ENCODE measurements around the gene SALL4. TPM values are rescaled to one million over a fixed set of nuclear protein-coding genes. Genes with fewer than 3 reads are reported as not detected.
A peak's percentile ranks its signal among the peaks of the same experiment; 100 is the strongest.

SALL4 gene
- total RNA-seq, 1 experiment from 2014 or later: 0.49 TPM

DNA sequence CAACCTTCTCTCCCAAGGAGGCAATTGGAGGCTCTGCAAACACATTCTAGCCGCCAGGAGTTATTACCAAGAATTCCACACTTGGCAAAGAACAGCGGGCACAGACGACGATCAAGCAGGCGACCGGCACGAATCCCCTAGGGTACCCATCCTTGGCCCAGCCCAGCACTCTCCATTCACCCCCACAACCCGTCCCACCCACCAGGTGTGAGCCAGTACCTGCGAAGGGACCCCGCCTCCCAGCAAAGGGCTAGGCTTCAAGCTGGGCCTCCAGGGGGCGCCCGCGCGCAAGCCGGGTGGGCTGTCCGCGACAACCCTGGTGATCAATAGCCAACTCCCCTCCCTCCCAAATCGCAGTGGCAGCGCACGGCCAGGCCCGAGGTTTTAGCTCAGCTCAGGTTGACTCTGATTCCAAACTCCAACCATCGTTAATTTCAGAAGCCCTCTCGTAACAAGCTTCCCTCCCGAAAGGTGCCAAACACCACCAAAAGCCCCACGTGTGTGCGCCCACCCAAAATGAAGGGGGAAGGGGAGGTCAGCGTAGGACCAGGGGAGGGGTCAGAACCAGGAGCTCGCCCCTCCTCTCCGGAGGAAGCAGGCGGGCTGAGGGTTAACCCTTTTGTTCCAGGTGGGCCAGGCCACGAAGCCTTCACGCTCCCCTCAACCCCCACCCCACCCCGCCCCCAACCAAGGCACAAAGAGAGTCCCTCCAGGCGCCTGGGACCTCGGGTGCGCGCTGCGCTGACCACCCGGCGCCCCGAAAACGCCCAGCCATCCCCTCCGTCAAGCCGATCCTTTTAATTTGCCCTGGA lies 2.1 kb downstream of the SALL4 start:
- intact Hi-C loops (cut with micrococcal nuclease): loop anchor here (1.0 to 5.0 kb wide), 4 partner anchors 161 to 283 kb away; no protein-coding TSS in a partner anchor
- no peaks in the 10 kb centered on the region for H3K36me3 Mint-ChIP-seq (ENCODE audit: insufficient read depth, unreplicated experiment)
- H3K4me1 Mint-ChIP-seq (ENCODE audit: insufficient read depth, unreplicated experiment): no peaks in the 10 kb centered on the region
- TF ChIP-seq, protein P1, sequence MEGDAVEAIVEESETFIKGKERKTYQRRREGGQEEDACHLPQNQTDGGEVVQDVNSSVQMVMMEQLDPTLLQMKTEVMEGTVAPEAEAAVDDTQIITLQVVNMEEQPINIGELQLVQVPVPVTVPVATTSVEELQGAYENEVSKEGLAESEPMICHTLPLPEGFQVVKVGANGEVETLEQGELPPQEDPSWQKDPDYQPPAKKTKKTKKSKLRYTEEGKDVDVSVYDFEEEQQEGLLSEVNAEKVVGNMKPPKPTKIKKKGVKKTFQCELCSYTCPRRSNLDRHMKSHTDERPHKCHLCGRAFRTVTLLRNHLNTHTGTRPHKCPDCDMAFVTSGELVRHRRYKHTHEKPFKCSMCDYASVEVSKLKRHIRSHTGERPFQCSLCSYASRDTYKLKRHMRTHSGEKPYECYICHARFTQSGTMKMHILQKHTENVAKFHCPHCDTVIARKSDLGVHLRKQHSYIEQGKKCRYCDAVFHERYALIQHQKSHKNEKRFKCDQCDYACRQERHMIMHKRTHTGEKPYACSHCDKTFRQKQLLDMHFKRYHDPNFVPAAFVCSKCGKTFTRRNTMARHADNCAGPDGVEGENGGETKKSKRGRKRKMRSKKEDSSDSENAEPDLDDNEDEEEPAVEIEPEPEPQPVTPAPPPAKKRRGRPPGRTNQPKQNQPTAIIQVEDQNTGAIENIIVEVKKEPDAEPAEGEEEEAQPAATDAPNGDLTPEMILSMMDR (IDR thresholded peaks at IDR 0.05; ENCODE audit: unreplicated experiment): peak; percentile 82
- no peaks in the 10 kb centered on the region for H3K27me3 Mint-ChIP-seq (ENCODE audit: insufficient read depth, unreplicated experiment)
- BruUV-seq (replicated peaks): no TSS peak
- POLR2A ChIA-PET: interaction anchor here (0.6 to 1.4 kb wide), 7 partner anchors 8 to 291 kb away, joined by 3 to 8 read pairs (median 3); no protein-coding TSS in a partner anchor
- H3K9me3 Mint-ChIP-seq (ENCODE audit: unreplicated experiment): no peaks in the 10 kb centered on the region
- CTCF ChIA-PET: interaction anchor here (0.6 to 5.2 kb wide), 57 partner anchors 9 to 1268 kb away, joined by 3 to 97 read pairs (median 4); no protein-coding TSS in a partner anchor
- H3K4me3 Mint-ChIP-seq (ENCODE audit: unreplicated experiment): peak overlapping the region; percentile 63
- peak; percentile 59 for DNase-seq (ENCODE audit: unreplicated experiment)
- H3K27ac Mint-ChIP-seq (ENCODE audit: low read depth, unreplicated experiment): no peak overlapping the region

DNA sequence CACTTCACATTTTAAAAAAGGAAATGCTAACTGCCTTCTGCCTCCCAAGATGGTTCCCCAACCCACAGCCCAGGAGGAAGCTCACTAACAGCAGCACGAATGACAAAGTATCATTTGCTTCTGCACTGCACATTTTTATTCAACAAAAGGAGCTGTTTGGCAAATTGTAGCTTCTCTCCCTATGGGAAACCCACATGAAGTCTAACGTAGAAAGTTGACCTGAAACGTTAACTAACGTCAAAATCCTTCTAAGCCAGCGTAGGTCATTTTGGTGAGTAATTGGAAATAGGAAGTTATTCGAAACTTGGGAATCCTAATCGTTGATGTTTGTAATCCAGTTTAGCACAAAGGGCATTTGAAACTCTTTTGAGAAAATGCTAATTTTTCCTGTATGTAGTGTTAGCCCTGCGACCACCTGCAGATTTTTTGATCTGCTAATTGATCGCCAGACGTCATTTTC lies 2.9 kb downstream of the SALL4 start:
- H3K4me1 Mint-ChIP-seq (ENCODE audit: insufficient read depth, unreplicated experiment): no peaks in the 10 kb centered on the region
- no TSS peak for BruUV-seq (replicated peaks)
- CTCF ChIA-PET: interaction anchor here (0.6 to 5.2 kb wide), 47 partner anchors 10 to 1269 kb away, joined by 3 to 97 read pairs (median 4); no protein-coding TSS in a partner anchor
- no peak overlapping the region for H3K27ac Mint-ChIP-seq (ENCODE audit: low read depth, unreplicated experiment)
- no peaks in the 10 kb centered on the region for H3K27me3 Mint-ChIP-seq (ENCODE audit: insufficient read depth, unreplicated experiment)
- H3K9me3 Mint-ChIP-seq (ENCODE audit: unreplicated experiment): no peaks in the 10 kb centered on the region
- H3K36me3 Mint-ChIP-seq (ENCODE audit: insufficient read depth, unreplicated experiment): no peaks in the 10 kb centered on the region
- POLR2A ChIA-PET: interaction anchor here (0.5 to 1.4 kb wide), 8 partner anchors 9 to 859 kb away, joined by 3 to 8 read pairs (median 3); no protein-coding TSS in a partner anchor
- TF ChIP-seq, protein P1 (IDR thresholded peaks at IDR 0.05; ENCODE audit: unreplicated experiment): no peak
- intact Hi-C loops (cut with micrococcal nuclease): no loop called here
- H3K4me3 Mint-ChIP-seq (ENCODE audit: unreplicated experiment): no peak overlapping the region
- DNase-seq (ENCODE audit: unreplicated experiment): no peak

DNA sequence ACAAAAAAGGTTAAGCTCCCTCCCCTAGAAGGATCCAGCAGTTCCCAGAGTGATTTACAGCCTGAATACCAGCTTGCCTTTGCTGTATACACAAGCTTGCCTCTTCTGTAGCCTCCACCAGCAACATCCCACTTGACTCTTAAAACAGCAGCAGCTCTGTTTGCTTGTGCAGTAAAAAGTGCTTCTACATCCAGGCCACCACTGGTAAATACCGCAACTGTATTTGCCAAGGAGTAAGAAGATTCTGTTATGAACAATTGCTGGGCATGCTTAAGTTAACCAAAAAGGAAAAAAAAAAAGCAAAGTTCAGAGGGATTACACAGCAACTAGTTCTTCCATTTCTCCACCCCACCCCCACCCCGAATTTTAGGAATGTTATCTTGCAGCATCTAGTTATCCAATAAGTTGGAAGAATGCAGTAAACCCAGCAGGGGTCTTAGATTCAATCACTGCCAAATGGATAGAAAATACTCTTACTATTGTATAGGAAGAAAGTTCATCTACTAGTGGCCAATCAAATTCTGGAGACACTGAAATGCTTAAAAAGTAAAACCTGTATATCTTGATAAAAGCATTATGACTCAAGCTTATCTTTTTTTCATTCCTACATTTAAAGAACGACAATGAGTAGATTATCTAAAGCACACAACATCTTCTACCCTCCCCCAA lies 4.8 kb downstream of the SALL4 start:
- Mint-ChIP-seq H3K36me3 (ENCODE audit: insufficient read depth, unreplicated experiment) (no peaks in the 10 kb centered on the region), H3K4me3 (ENCODE audit: unreplicated experiment) (no peak overlapping the region), H3K9me3 (ENCODE audit: unreplicated experiment) (no peaks in the 10 kb centered on the region), H3K27ac (ENCODE audit: low read depth, unreplicated experiment) (no peak overlapping the region), H3K27me3 (ENCODE audit: insufficient read depth, unreplicated experiment) (no peaks in the 10 kb centered on the region), H3K4me1 (ENCODE audit: insufficient read depth, unreplicated experiment) (no peaks in the 10 kb centered on the region)
- no peak for DNase-seq (ENCODE audit: unreplicated experiment)
- POLR2A ChIA-PET: interaction anchor here (0.6 kb wide), 2 partner anchors 21 to 188 kb away, joined by 3 read pairs; no protein-coding TSS in a partner anchor
- intact Hi-C loops (cut with micrococcal nuclease): no loop called here
- TF ChIP-seq, protein P1 (IDR thresholded peaks at IDR 0.05; ENCODE audit: unreplicated experiment): no peak
- no TSS peak for BruUV-seq (replicated peaks)
- CTCF ChIA-PET: interaction anchor here (0.5 to 5.2 kb wide), 8 partner anchors 20 to 425 kb away, joined by 3 to 97 read pairs (median 3); no protein-coding TSS in a partner anchor

DNA sequence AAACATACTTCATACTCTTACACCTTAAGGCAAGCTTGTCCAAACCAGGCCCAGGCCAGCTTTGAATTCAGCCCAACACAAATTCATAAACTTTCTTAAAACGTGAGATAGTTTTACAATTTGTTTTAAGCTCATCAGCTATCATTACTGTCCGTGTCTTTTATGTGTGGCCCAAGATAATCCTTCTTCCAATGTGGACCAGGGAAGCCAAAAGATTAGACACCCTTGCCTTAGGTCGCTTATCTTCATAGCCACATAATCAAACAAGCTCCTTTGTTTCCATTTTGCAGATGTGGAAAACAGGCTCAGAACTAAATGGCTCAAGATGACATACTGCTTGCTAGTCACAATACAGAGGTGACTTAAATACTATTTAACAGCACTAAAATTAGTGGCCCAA lies 6.0 kb downstream of the SALL4 start:
- no peaks in the 10 kb centered on the region for H3K9me3 Mint-ChIP-seq (ENCODE audit: unreplicated experiment)
- no peak for DNase-seq (ENCODE audit: unreplicated experiment)
- intact Hi-C loops (cut with micrococcal nuclease): no loop called here
- CTCF ChIA-PET: interaction anchor here (0.5 to 5.2 kb wide), 12 partner anchors 19 to 803 kb away, joined by 3 to 97 read pairs (median 3); no protein-coding TSS in a partner anchor
- POLR2A ChIA-PET: interaction anchor here (1.0 kb wide), 1 partner anchor 29 kb away, joined by 4 read pairs; no protein-coding TSS in a partner anchor
- TF ChIP-seq, protein P1 (IDR thresholded peaks at IDR 0.05; ENCODE audit: unreplicated experiment): no peak
- no peaks in the 10 kb centered on the region for H3K4me1 Mint-ChIP-seq (ENCODE audit: insufficient read depth, unreplicated experiment)
- no peak overlapping the region for H3K4me3 Mint-ChIP-seq (ENCODE audit: unreplicated experiment)
- BruUV-seq (replicated peaks): no TSS peak
- H3K27ac Mint-ChIP-seq (ENCODE audit: low read depth, unreplicated experiment): no peak overlapping the region
- H3K27me3 Mint-ChIP-seq (ENCODE audit: insufficient read depth, unreplicated experiment): no peaks in the 10 kb centered on the region
- no peaks in the 10 kb centered on the region for H3K36me3 Mint-ChIP-seq (ENCODE audit: insufficient read depth, unreplicated experiment)
